Stimulated activated CD4-positive, alpha-beta T cell treated with anti-CD3 and anti-CD28 coated beads, Interleukin-1b, Interleukin-23, amount 100 ng/mL, for 1 hour (primary cell): ENCODE results near the gene MZF1.

Experiments used
- DNase-seq, 2 donors: peaks; one replicate each; pipeline ENCODE4 v3.0.0-alpha.2; 2020; ENCODE audit warnings: low read depth in 2 of 2

MZF1 gene

DNA sequence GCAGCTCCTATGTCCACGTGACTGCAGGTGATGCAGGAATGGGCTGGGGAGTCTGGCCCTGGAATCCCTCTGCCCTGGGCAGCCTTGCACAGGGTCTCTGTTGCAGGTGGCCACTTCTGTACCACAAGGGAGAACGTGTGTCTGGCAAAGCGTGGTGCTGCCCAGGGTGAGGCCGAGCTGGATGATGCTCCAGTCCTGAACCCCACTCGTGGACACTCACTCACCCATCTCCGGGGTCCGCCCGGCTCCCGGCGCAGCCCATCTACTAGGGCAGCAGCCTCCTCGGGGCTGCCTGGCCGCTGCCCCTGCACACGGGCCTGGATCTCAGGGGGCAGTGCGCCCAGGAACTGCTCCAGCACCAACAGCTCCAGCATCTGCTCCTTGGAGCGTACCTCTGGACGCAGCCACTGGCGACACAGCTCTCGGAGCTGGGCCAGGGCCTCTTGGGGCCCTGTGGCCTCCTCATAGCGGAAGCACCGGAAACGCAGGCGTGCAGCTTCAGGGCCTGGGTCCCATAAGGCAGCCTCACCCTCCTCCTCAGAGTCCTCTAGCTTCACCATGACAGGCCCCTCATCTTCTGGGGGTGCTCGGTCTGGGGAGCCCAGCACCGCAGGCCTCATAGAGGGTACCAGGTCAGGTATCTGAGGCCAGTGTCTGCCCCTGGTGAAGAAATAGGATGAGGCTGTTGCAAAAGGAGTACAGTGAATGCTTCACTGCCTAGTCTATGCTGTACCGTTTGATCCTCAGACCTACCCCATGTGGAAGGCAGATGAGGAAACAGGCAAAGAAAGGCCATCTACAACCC, 2.2 kb downstream of the MZF1 start:
- DNase-seq, result no peak

DNA sequence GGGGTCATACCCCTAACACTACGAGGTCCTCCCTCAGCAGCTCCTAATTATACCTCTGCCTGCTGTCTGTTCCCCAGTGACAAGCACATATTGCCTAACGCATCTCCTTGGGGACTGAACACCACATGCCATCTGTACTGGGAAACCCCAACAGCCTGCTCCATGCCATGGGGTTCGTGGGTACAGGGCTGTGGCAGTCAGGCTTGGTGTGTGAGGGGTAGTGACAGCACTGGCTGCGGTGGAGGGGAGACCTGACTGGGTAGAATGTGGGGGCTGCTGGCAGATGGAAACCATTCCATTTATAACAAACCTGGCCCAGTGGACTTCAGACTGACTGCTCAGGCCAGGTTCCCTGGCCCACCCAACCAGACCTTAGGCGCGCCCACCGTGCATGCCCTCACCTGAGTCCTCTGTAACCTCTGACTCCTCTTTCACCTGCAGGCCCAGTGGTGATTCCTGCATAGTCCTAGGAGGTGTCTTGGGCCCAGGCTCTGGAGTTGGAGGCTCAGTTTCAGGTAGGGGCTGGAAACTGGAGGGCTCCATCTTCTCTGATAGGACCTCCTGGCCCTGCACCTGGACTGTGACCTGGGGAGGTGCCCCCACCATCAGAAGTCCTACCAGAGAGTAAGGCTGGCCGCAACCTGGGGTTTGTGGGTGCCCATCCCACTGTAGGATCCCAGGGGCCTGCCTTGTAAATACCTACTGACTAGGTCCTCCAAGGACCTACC, 3.0 kb downstream of the MZF1 start:
- no peak for DNase-seq

DNA sequence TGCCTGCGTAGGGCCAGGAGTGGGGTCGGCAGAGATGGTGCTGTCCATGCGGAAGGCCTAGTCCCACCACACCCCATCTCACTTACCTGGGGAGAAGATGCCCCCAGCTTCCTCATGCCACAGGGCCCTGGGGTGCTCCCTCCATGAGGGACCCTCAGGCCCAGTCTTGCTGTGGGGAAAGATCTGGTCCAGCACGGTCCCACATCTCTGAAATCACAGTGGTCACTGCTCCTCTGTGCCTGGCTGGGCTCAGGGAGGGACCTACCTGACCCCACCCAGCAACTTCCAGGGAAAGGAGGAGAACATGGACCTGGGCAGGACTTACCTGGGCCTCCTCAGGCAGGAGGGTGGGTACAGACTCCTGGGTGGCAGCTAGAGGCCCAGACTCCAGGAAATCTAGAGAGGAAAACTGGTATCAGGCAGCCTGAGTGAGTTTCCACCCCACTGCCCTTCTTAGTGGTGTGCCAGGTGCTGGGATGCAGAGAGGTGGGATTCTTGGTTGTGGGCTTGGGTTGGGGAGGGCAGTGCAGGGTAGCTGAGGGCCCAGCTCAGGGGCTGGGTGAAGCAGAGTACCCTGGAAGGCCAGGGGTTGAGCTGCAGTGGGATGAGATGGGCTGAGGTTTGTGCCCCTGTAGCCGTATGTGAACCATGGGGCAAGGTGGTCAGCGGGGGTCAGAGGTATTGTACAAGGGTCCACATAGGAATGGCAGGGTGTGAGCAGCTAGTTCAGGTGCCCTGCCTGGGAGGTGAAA, 3.8 kb downstream of the MZF1 start:
- no peak for DNase-seq

DNA sequence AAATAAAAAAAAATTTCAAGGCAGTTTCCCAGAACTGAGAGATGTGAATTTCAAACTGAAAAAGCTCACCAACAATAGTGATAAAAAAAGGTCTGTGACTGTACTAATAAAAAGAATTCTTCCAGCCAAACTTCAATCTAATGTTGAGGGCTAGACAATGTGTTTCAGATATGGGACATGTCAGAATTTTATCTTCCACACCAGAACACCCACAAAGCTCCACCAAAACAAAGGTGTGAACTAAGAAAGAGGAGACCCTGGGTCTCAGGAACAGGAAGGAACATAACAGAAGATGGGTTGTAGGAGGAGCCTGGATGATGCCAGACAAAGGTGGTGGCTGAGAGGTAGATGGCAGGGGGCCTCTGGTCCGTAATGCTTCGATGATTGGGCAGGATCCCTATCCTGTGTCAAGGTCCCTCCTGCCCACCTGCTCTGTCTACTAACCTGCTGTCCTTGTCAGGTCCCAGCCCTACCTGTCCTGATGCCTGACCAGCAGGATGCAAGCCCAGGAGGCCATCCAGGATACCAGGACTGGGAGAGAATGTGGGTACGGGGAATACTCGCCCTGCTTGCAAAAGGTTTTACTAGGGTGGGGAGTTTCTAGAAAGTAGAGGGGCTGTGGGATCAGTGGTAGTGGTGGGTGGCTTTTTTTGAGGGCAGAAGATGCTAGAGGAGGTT, 4.5 kb downstream of the MZF1 start:
- DNase-seq, result no peak

DNA sequence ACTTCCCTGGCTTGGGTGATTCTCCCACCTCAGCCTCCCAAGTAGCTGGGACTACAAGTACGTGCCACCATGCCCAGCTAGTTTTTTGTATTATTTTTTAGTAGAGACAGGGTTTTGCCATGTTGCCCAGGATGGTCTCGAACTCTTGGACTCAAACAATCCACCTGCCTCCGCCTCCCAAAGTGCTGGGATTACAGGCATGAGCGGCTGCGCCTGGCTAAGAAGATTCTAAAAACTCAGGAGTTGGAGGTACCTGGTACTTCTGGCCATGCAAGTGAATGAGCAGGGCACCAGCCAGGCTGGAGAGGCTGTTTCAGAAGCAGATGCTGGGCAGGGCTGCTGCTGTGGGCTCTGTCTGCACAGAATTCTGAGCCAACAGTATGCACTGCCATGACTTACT, 6.1 kb downstream of the MZF1 start:
- DNase-seq, result no peak

DNA sequence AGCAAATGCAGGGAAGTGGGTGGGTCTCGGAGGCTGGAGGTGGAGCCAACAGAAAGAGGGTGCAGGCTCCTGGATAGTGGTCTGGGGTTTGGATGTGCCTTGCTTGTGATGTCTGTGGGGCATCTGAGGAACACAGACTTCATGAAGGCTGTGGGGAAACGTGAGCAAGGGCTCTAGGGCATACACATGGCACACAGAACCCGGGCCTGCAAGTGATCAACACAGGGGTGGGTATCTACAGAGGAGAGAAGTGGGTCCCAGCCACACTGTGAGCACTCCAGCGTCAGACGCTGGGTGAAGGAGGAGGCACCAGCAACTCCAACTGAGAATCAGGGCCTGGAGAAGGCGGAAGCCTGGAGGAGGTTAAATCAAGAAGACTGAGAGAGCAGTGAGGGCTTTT, 9.3 kb downstream of the MZF1 start:
- no peak for DNase-seq

DNA sequence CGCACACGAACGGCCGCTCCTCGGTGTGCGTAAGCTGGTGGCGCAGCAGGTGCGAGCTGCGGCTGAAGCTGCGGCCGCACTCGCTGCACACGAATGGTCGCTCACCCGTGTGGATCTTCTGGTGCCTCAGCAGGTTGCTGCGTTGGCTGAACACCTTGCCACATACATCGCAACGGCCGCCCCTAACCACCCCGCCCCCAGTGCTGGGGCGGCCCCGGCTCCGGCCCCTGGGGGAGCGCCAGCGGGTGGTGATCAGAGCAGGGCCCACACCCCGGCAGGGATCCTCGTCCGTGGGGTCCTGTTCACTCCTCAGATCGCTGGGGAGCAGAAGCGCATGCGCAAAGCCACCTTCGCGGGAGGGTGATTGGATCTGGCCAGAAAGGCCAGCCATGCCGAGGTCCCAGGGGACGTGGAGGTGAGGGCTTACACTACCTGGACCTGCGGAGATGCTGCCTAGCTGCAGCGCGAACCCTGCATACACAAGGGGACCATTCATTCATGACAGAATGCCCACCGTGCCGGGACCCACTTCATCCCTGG, 10.0 kb downstream of the MZF1 start:
- no peak for DNase-seq

DNA sequence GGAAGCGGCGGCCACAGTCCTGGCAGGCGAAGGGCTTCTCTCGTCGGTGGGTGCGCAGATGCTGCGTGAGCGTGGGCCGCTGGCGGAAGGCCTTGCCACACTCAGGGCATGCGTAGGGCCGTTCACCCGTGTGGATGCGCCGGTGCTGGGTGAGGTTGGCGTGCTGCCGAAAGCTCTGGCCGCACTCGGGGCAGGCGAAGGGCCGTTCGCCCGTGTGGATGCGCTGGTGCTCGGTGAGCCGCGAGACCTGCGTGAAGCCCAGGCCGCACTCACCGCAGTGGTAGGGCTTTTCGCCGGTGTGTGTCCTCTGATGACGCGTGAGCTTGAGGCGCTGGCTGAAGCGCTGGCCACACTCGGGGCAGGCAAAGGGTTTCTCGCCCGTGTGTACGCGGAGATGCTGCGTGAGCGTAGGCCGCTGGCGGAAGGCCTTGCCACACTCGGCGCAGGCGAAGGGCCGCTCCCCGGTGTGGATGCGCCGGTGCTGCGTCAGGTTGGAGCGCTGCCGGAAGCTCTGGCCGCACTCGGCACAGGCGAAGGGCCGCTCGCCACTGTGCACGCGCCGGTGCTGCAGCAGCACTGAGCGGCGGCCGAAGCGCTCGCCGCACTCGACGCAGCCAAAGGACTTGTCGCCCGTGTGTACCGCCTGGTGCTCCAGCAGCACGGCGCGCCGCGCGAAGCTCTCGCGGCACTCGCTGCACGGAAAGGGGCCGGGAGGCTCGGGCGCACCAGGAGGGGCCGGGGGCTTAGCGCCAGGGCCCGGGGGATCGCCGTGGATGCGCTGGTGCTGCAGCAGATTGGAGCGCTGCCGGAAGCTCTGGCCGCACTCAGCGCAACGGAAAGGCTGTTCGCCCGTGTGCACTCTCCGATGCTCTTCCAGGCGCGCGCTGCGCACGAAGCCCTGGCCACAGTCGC, 10.8 kb downstream of the MZF1 start:
- no peak for DNase-seq

DNA sequence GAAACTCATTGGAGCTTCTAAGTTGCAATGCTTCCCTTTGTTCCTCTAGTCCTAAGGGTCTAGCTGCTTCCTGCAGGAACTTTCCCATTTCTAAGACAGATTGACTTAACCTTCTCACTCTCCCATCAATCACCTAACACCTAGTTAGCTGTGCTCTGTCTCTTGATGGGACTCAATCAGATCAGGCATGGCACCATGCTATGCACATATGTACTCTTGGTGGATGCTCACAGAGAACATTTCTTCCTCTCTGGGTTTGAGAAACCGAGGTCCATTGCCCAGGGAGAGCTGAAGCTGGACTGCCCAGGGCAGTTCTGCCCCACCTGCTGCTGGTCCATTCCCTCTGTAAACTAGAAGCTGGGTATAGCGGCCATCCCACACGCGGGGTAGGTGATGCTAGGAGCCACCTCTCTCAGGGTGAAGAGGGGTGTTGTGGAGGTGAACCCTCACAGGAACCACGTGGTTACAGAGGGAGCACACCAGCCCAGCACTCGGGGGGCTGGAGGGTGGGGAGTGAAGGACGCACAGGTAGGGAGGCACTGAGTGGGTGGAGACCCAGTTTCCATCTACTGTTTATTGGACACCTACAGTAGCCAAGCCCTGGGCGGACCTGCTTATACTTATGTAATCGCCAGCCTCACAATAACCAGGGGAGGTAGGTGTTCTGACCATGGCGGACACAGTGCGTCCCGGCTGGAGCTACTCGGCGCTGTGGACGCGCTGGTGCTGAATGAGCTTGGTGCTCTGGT, 11.6 kb downstream of the MZF1 start:
- DNase-seq, result no peak

DNA sequence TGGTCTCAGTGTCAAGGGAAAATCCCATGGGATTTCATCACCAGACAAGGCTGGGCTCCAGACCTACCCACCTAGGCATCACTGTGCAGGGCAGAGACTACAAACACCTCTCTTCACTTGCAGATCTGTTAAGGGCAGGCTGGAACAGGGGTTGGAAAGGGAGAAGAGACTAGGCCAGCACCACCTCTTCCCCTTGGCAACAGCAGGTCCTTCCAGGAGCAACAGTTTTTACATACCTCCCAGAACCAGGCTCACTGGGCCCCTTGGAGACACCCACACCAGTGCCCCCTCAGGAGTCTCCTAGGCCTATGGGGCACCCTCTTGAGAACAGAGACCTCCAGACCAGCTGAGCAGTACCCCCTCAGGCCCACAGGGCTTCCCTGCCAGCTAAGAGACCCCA, 12.2 kb downstream of the MZF1 start:
- no peak for DNase-seq

DNA sequence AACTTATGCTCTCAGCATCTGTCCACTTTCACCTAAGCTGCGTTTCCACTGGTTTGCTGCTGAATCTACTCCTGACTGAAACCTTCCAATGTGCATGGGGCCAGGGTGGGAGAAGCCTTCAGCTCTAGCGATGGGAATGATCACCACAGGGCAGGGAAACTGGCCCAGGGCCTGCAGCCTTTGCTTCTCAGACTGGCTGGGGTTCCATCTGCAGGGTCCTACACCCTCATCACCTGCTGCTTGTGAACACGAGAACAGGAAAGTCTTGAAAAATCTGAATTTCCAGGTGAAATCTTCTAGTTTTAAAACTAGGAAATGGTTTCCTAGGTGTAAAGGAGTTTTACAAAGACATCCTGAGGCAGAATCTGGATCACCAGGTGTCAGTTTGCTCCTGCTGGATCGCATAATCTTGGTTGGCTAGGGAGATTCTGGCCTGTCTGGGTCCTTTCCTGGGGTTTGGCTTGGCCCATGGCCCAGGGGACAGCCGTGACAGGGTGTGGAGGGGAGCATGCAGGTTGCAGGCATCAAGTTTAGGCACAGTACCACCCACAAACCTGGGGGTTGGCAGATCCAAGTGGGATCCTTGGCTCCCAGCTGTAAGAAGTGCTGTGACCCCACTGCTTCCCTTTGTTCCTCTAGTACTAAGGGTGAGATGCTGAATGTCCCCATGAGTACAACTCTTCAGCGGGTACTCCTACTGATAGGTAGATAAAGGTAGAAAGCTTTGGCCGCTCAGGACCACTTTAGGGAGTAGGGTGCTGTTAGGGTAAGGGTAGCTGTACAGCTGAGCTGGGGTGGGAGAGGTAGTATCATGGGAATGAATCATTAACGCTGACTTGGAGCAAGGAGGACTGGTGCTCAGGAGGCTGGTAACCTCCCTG, 12.9 kb downstream of the MZF1 start:
- DNase-seq, result no peak

DNA sequence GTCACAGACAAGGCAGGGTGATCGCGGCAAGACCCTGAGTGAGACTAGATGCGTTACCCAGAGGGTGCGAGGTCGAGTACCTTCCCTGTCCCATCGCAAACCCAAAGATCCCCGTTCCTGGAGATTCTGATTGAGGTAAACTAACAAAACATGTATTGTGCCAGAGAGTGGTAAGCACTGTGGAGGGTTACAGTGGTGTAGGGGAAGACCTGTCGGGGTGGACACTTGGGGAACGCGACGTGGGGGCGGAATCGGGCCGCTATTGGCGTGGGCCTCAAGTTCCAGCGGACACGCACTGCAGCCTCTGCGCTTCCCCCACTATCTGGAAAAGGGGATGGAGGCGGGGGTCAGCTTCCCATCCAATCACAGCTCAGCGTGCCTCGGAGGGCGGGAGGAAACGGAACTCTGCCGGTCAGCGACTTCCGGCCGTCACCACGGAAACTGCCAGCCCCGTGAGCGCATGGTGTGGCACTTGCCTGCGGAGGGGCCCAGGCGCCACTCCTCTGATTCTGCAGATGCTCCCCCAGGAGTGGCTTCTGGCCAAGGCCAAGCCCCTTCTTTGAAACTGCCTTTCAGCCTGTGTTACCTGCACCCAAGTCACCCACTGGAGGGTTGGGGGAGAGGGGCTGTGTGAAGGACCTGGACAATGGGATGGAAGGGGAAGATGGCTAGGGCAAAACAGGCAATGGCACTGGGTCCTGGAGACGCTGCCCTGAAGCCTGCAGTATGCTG, 13.7 kb downstream of the MZF1 start:
- DNase-seq, result no peak

DNA sequence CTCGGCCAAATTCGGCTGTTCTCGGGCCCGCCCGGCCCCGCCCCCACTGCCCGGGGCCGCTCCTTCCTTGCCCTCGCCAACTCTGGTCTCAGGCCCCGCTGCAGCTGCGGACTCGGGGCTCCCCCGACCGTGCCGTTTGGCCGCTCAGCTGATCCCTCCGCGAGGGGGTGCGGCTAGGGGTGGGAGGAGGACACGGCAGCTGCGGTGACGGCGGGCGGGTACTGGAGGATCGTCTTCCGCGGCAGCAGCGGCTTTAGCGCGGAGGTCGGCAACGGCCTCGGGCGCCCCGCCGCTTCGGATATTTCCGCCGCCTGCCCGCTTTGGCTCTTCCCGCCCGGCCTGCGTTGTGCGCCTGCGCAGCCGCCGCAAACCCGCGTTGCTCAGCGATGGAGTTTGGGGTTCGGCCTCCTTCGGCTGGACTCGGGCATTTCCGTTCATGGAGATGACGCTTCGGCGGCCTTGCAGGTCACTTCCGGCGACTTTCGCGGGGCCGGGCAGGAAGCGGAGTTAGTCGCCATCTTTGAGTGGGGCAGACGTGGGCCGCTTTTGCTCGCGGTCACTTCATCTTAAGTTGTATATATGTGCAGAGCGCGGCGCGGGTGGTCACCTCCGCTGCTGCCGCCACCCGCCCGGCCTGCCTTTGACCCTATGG, 14.4 kb downstream of the MZF1 start:
- peak; percentile 98 to 99 for DNase-seq

DNA sequence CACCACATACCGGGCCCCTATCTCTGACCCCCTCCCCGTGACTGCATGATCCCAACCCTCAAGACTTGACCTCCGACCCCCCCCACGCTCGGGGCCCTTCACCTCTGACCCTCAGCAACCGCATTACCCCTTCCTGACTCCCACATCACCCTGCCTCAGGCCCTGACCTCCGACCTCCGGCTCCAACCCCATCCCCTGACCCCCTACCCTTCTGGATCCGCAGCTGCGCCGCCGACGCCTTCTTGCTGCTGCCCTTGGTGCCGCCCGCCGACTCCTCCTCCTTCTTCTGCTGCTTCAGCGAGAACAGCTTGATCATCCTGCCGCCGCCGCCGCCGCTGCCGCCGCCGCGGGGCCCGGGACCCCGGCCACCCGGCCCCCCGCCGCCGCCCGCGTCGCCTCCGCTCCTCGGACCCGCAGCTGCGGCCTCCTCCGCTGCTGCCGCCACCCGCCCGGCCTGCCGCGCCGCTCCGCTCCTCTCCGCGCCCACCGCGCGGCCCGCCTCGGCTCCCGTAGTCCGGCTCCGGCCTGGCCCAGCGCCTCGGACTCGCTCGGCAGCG, 15.0 kb downstream of the MZF1 start, which contains the start of gene UBE2M:
TSS of gene UBE2M (minus strand) at position 546 of the 557 bp plus-strand sequence. CDS start at position 316, 230 bp downstream.
- no peak for DNase-seq

DNA sequence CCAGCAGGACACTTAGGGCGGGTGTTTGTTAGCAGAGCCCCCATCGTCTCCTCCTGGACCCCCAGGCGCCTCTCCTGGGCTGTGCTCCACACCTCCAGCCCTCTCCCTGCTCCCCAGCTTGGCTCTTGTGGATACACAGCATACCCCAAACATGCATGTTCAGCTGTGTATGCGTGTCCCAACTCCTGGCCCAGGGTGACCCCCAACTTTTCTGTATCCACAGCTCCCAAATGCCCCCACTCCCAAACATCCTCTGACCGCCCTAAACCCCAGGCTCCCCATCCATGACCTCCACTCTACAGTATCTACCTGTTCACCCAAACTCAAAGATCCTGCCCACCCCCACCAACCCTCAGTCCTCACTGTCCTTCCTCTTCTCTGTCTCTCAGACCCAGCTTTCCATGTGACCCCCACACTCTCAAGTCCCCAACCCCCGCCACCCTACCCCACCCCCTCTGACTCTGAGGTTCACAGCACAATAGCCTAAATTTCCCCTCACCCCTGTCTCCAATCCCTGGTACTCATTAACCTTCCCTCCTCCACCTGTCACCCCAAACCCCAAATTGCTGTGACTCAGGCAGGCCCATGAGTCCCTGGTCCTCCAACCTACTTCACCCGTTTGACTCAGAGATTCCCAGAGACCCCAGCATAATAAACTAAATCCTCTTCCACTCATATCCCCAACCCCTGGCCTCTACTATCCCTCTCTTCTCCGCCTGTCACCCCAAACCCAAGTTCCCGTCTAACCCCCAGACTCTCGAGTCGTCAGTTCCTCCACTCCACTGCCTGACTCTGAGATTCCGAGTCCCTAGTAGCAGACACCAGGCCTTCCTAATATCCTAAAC, 15.7 kb downstream of the MZF1 start:
- DNase-seq, result no peak

DNA sequence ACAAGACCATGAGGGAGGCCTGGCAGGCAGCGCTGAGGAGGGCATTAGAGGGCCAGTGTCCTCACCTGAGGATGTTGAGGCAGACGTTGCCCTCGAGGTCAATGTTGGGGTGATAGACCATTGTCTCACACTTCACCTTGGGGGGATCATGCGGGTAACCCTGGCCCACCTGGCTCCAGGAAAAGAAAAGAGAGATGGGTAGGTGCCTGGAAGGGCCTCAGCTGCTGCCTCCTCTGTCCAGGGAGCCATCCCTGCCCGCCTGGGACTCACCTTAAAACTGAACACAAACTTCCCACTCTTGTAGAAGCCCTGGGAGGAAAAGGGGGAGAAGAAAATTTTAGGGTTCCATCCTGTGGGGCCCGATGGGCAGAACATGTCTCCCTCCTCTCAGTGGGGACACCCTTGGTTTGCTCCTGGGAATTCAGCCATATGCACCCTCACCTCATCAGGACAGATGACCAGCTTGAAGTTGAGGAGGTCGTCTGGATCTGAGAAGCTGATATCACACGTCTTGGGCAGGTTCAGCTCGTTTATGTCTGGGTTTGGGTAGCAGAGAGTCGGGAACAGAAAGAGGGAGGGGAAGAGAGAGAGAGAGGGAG, 16.4 kb downstream of the MZF1 start:
- DNase-seq, result no peak
